ENCODE data around the gene DCAKD. TPM values are rescaled to one million over a fixed set of nuclear protein-coding genes. Genes with fewer than 3 reads are reported as not detected.
A peak's percentile ranks its signal among the peaks of the same experiment; 100 is the strongest.

Gene DCAKD, protein sequence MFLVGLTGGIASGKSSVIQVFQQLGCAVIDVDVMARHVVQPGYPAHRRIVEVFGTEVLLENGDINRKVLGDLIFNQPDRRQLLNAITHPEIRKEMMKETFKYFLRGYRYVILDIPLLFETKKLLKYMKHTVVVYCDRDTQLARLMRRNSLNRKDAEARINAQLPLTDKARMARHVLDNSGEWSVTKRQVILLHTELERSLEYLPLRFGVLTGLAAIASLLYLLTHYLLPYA
- polyA plus RNA-seq (2013, experiment 1 of 2) = 35.0 TPM
- 37.5 TPM for polyA plus RNA-seq (2013, experiment 2 of 2)

GRCh38 chr17:45051060-45051719 is at the start of gene DCAKD:
Gene DCAKD, minus strand, starts transcription at chr17:45051632. Its CDS starts 16,747 bp downstream, at chr17:45034885.
- H3K36me3 ChIP-seq (ENCODE audit: insufficient read depth, low read length) = no peaks in the 10 kb centered on the region
- H3K4me3 ChIP-seq (ENCODE audit: low read length) = peak within 1 kb of the TSS; percentile 82
- H3K9ac ChIP-seq (ENCODE audit: low read depth, low read length) = peak within 1 kb of the TSS; percentile 88
- H3K9me3 ChIP-seq (ENCODE audit: insufficient read depth, low read depth, low read length) = no peaks in the 10 kb centered on the region
- H3K27me3 ChIP-seq (ENCODE audit: insufficient read depth, low read length) = no peaks in the 10 kb centered on the region
- H3K27ac ChIP-seq (ENCODE audit: low read depth, low read length) = peak within 1 kb of the TSS; percentile 90
- peaks cover 5% of the 10 kb centered on the region; the same call in 1 of the 2 replicates for H3K4me1 ChIP-seq (ENCODE audit: insufficient read depth, low read length)
- under 1% methylated on average over 48 of the region's 56 CpGs for WGBS

- 57% methylated on average over 9 of the region's 9 CpGs for WGBS
- H3K4me1 ChIP-seq (ENCODE audit: insufficient read depth, low read length) = no peaks in the 10 kb centered on the region
- no peaks in the 10 kb centered on the region for H3K27me3 ChIP-seq (ENCODE audit: insufficient read depth, low read length)
- no peaks in the 10 kb centered on the region for H3K9me3 ChIP-seq (ENCODE audit: insufficient read depth, low read depth, low read length)
- H3K36me3 ChIP-seq (ENCODE audit: insufficient read depth, low read length) = peaks cover 87% of the 10 kb centered on the region
- H3K4me3 ChIP-seq (ENCODE audit: low read length) = no peak overlapping the region
- no peak overlapping the region for H3K27ac ChIP-seq (ENCODE audit: low read depth, low read length)
- H3K9ac ChIP-seq (ENCODE audit: low read depth, low read length) = no peak overlapping the region
Observed at GRCh38 chr17:45098869-45099616, 47.6 kb upstream of the DCAKD start.

- Histone ChIP-seq H3K27me3 (ENCODE audit: insufficient read depth, low read length) (no peaks in the 10 kb centered on the region), H3K27ac (ENCODE audit: low read depth, low read length) (no peak overlapping the region), H3K4me3 (ENCODE audit: low read length) (no peak overlapping the region), H3K9ac (ENCODE audit: low read depth, low read length) (no peak overlapping the region), H3K4me1 (ENCODE audit: insufficient read depth, low read length) (no peaks in the 10 kb centered on the region), H3K9me3 (ENCODE audit: insufficient read depth, low read depth, low read length) (no peaks in the 10 kb centered on the region), H3K36me3 (ENCODE audit: insufficient read depth, low read length) (peaks cover 87% of the 10 kb centered on the region)
- 89% methylated on average over 13 of the region's 13 CpGs for WGBS
Observed at GRCh38 chr17:45098081-45098868, 46.8 kb upstream of the DCAKD start.

- Histone ChIP-seq H3K36me3 (ENCODE audit: insufficient read depth, low read length) (peaks cover 85% of the 10 kb centered on the region), H3K4me1 (ENCODE audit: insufficient read depth, low read length) (no peaks in the 10 kb centered on the region), H3K9ac (ENCODE audit: low read depth, low read length) (no peak overlapping the region), H3K27me3 (ENCODE audit: insufficient read depth, low read length) (no peaks in the 10 kb centered on the region), H3K27ac (ENCODE audit: low read depth, low read length) (no peak overlapping the region), H3K4me3 (ENCODE audit: low read length) (no peak overlapping the region), H3K9me3 (ENCODE audit: insufficient read depth, low read depth, low read length) (no peaks in the 10 kb centered on the region)
- WGBS = 96% methylated on average over 11 of the region's 11 CpGs
Observed at GRCh38 chr17:45096926-45097325, 45.5 kb upstream of the DCAKD start.

DNA sequence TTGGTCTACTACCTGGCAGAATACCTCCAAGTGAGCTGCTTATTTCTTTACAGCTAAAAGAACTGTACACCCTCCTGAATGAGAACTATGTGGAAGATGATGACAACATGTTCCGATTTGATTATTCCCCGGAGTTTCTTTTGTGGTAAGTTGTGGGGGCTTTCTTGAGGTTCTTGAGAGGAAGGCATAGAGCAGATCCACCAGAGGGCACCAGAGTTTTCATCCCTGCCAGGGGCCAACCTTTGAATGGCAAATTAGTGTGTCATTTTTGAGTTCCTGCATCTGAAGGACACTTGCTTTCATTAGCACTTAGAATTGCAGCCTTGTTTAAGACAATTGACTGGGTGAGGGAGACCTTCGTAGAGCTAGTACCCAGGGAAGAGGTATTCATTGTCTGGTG is 44.7 kb upstream of the DCAKD start:
- H3K9ac ChIP-seq (ENCODE audit: low read depth, low read length) = no peak overlapping the region
- H3K4me1 ChIP-seq (ENCODE audit: insufficient read depth, low read length) = no peaks in the 10 kb centered on the region
- H3K27ac ChIP-seq (ENCODE audit: low read depth, low read length) = no peak overlapping the region
- no peaks in the 10 kb centered on the region for H3K9me3 ChIP-seq (ENCODE audit: insufficient read depth, low read depth, low read length)
- H3K4me3 ChIP-seq (ENCODE audit: low read length) = no peak overlapping the region
- peaks cover 85% of the 10 kb centered on the region for H3K36me3 ChIP-seq (ENCODE audit: insufficient read depth, low read length)
- WGBS = 86% methylated on average over 3 of the region's 3 CpGs
- H3K27me3 ChIP-seq (ENCODE audit: insufficient read depth, low read length) = no peaks in the 10 kb centered on the region

DNA sequence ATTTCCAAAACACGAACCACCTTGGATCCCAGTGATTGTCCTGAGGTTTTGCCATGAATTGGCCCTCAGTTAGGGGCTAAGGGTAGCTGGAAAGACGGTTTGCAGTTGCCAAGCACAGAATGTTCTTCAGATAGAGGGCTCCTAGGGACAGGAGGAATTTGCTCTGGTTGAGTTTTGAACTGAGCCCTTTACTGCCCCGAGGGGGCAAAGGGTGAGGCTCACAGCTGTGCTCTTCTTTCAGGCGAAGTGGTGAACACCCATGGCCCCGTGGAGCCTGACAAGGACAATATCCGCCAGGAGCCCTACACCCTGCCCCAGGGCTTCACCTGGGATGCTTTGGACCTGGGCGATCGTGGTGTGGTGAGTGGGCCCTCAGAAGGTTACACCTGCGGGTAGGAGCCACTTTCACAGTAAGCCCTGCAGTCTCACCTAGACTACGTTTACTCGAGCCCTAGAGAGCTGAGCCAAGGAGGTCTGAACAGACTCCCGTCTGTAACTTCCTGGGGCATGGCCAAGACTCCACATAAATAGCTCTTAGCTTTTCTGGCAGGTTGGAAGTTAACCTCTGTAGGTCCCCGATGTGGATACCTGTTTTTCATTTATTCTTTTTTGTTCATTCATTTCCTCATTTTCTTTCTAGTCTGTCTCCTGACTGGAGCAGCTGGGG is 42.1 kb upstream of the DCAKD start:
- Histone ChIP-seq H3K36me3 (ENCODE audit: insufficient read depth, low read length) (peaks cover 93% of the 10 kb centered on the region), H3K27me3 (ENCODE audit: insufficient read depth, low read length) (no peaks in the 10 kb centered on the region), H3K27ac (ENCODE audit: low read depth, low read length) (no peak overlapping the region), H3K4me3 (ENCODE audit: low read length) (no peak overlapping the region), H3K9me3 (ENCODE audit: insufficient read depth, low read depth, low read length) (no peaks in the 10 kb centered on the region), H3K9ac (ENCODE audit: low read depth, low read length) (no peak overlapping the region), H3K4me1 (ENCODE audit: insufficient read depth, low read length) (peaks cover 3% of the 10 kb centered on the region; the same call in 1 of the 2 replicates)
- 89% methylated on average over 13 of the region's 13 CpGs for WGBS

GRCh38 chr17:45092911-45093430 is 41.5 kb upstream of the DCAKD start:
- Histone ChIP-seq H3K4me3 (ENCODE audit: low read length) (no peak overlapping the region), H3K36me3 (ENCODE audit: insufficient read depth, low read length) (peaks cover 93% of the 10 kb centered on the region), H3K27ac (ENCODE audit: low read depth, low read length) (no peak overlapping the region), H3K27me3 (ENCODE audit: insufficient read depth, low read length) (no peaks in the 10 kb centered on the region), H3K9me3 (ENCODE audit: insufficient read depth, low read depth, low read length) (no peaks in the 10 kb centered on the region), H3K9ac (ENCODE audit: low read depth, low read length) (no peak overlapping the region), H3K4me1 (ENCODE audit: insufficient read depth, low read length) (peaks cover 3% of the 10 kb centered on the region; the same call in 1 of the 2 replicates)
- WGBS = 91% methylated on average over 6 of the region's 6 CpGs

DNA sequence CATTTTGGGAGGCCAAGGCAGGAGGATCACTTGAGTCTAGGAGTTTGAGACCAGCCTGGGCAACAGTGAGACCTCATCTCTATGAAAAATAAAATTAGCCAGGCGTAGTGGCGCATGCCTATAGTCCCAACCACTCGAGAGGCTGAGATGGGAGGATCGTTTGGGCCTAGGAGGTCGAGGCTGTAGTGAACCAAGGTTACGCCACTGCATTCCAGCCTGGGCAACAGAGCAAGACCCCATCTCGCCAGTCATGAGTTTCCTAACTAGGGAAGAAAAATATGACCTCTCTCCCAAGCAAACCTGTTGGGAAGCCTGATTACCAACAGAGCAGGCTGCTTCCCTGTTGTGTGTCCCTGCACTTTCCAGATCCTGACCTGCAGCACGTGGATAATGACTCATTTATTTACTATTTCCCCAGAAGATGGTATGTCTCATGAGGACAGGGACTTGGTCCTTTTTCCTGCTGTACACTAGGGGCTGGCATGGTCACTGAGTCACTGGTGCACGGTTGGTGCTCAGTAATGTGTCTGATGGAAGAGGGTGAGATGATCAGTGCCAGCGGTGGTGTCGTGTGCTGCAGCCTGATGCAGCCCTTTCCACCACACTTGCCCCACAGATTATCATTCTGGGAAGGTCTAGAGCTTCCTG is 40.5 kb upstream of the DCAKD start:
- peaks cover 93% of the 10 kb centered on the region for H3K36me3 ChIP-seq (ENCODE audit: insufficient read depth, low read length)
- H3K27ac ChIP-seq (ENCODE audit: low read depth, low read length) = no peak overlapping the region
- peaks cover 3% of the 10 kb centered on the region; the same call in 1 of the 2 replicates for H3K4me1 ChIP-seq (ENCODE audit: insufficient read depth, low read length)
- no peak overlapping the region for H3K9ac ChIP-seq (ENCODE audit: low read depth, low read length)
- no peaks in the 10 kb centered on the region for H3K9me3 ChIP-seq (ENCODE audit: insufficient read depth, low read depth, low read length)
- H3K27me3 ChIP-seq (ENCODE audit: insufficient read depth, low read length) = no peaks in the 10 kb centered on the region
- no peak overlapping the region for H3K4me3 ChIP-seq (ENCODE audit: low read length)
- 94% methylated on average over 11 of the region's 11 CpGs for WGBS

DNA sequence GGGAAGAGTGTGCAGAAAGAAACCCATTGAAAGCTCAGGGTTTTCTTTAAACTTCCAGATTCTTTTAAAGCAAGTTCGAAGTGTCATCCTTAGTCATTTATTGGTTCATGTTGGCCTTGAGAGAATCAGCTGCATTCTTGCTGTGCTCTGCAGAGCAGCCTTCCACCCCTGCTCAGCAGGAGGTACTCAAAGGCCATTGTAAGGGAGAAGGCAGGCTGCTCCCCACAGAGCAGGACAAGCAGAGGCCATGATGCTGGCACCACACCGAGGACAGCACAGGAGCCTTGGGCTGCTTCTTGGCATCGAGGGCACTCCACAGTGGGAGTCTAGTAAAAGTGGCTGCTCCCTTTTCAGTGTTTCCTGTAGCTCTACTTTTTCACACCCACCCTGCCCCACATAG is 39.3 kb upstream of the DCAKD start:
- no peaks in the 10 kb centered on the region for H3K27me3 ChIP-seq (ENCODE audit: insufficient read depth, low read length)
- H3K9me3 ChIP-seq (ENCODE audit: insufficient read depth, low read depth, low read length) = no peaks in the 10 kb centered on the region
- no peak overlapping the region for H3K9ac ChIP-seq (ENCODE audit: low read depth, low read length)
- peak overlapping the region; percentile 59; the same call in 1 of the 2 replicates for H3K27ac ChIP-seq (ENCODE audit: low read depth, low read length)
- H3K4me1 ChIP-seq (ENCODE audit: insufficient read depth, low read length) = peaks cover 3% of the 10 kb centered on the region; the same call in 1 of the 2 replicates
- H3K36me3 ChIP-seq (ENCODE audit: insufficient read depth, low read length) = peaks cover 92% of the 10 kb centered on the region
- H3K4me3 ChIP-seq (ENCODE audit: low read length) = no peak overlapping the region
- 75% methylated on average over 3 of the region's 3 CpGs for WGBS

DNA sequence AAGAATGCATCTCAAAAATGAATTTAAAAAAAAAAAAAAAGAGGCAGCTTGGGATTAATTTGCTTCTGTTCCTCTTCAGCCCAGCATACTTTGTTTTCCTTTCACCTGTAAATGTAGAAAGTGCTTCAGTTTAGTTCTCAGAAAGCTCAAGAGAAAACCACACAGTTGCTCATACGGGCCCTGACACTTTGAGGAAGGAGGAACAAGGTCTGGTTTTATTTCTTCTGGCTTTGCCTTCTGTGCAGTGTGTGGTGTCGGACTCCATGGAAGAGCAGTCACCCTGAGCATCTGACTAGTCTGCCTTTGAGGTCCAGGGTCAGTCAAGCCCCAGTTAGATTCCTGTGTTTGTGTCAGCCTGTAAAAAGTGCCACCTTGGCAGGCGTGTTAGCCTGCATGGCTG is 37.3 kb upstream of the DCAKD start:
- H3K27ac ChIP-seq (ENCODE audit: low read depth, low read length) = no peak overlapping the region
- peaks cover 94% of the 10 kb centered on the region for H3K36me3 ChIP-seq (ENCODE audit: insufficient read depth, low read length)
- H3K27me3 ChIP-seq (ENCODE audit: insufficient read depth, low read length) = no peaks in the 10 kb centered on the region

More for the DNA sequence above, 37.3 kb upstream of the DCAKD start:
- H3K9ac ChIP-seq (ENCODE audit: low read depth, low read length) = no peak overlapping the region
- H3K9me3 ChIP-seq (ENCODE audit: insufficient read depth, low read depth, low read length) = no peaks in the 10 kb centered on the region
- no peak overlapping the region for H3K4me3 ChIP-seq (ENCODE audit: low read length)
- 97% methylated on average over 3 of the region's 3 CpGs for WGBS
- H3K4me1 ChIP-seq (ENCODE audit: insufficient read depth, low read length) = peaks cover 3% of the 10 kb centered on the region; the same call in 1 of the 2 replicates

Measured in HUES64 (cell line).